Progenitor cell of endocrine pancreas (in vitro differentiated cells): ENCODE measurements around the gene MACROD2. TPM values are rescaled to one million over a fixed set of nuclear protein-coding genes. Genes with fewer than 3 reads are reported as not detected.

ENCODE experiments used
- DNase-seq: peaks from one replicate; pipeline ENCODE4 v3.0.0; 2021; ENCODE audit warnings: low spot score; ENCODE audit not compliant: unreplicated experiment
- H3K27ac Mint-ChIP-seq: 2 replicates; pipeline ENCODE4 v1.8.0; 2021; ENCODE audit warnings: mild to moderate bottlenecking, moderate library complexity, mixed read lengths
- H3K27me3 Mint-ChIP-seq: 2 replicates; pipeline ENCODE4 v1.8.0; 2021; ENCODE audit warnings: mixed read lengths
- H3K36me3 Mint-ChIP-seq: 2 replicates; pipeline ENCODE4 v1.8.0; 2022; ENCODE audit warnings: mixed read lengths; ENCODE audit not compliant: insufficient read depth
- H3K4me1 Mint-ChIP-seq: 2 replicates; pipeline ENCODE4 v1.8.0; 2021; ENCODE audit warnings: low read depth, mixed read lengths
- H3K4me3 Mint-ChIP-seq: 2 replicates; pipeline ENCODE4 v1.8.0; 2021; ENCODE audit warnings: low read depth, mild to moderate bottlenecking, moderate library complexity, mixed read lengths
- H3K9me3 Mint-ChIP-seq: 2 replicates; pipeline ENCODE4 v1.8.0; 2021; ENCODE audit warnings: low read depth, mixed read lengths
- CTCF ChIP-seq: fragments of 200-600 bp; sonication (generic); IDR thresholded peaks from one replicate; pipeline ENCODE4 v1.5.0; 2021; ENCODE audit warnings: antibody characterized with exemption, mild to moderate bottlenecking; ENCODE audit not compliant: unreplicated experiment
- total RNA-seq: library from RNA; stranded (reverse); gene quantifications from 2 replicates; pipeline ENCODE4 v1.2.1, GENCODE V29; 2021

Gene MACROD2
- total RNA-seq, 1 donor from 2014 or later: 7.6 TPM

GRCh38 chr20:16066571-16066970, 2071.3 kb downstream of the MACROD2 start:
- Mint-ChIP-seq H3K4me3 (no peak overlapping the region), H3K36me3 (no peaks in the 10 kb centered on the region), H3K27me3 (no peaks in the 10 kb centered on the region), H3K4me1 (peaks cover 16% of the 10 kb centered on the region), H3K27ac (no peak overlapping the region), H3K9me3 (peaks cover 10% of the 10 kb centered on the region)
- DNase-seq: no peak
- TF ChIP-seq CTCF: no peak

- H3K27ac Mint-ChIP-seq: no peak overlapping the region
- no peaks in the 10 kb centered on the region for H3K36me3 Mint-ChIP-seq
- H3K9me3 Mint-ChIP-seq: peaks cover 11% of the 10 kb centered on the region
- DNase-seq: no peak
- no peak for TF ChIP-seq CTCF
- peaks cover 14% of the 10 kb centered on the region for H3K4me1 Mint-ChIP-seq
- H3K4me3 Mint-ChIP-seq: no peak overlapping the region
- H3K27me3 Mint-ChIP-seq: no peaks in the 10 kb centered on the region
Measured at GRCh38 chr20:16069389-16070010, 2074.2 kb downstream of the MACROD2 start.

DNA sequence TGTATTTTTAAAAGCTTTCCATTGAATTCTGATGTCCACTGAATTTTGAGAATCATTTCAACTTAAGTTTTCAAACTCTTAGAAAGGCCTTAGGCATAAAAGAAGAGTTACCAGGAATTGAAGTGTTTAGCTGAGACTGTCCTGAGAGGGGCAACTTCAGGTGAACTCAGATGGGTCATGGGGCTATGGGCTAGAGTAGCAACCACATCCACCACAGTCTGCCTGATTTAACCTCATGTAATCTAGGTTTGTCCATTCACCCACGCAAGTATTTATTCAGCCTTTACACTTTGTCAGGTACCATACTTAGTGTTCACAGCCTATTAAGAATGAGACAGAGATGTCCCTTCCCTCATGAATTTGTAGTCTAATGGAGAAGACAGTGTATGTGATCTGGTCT, 2076.9 kb downstream of the MACROD2 start:
- Mint-ChIP-seq H3K27me3 (no peaks in the 10 kb centered on the region), H3K36me3 (no peaks in the 10 kb centered on the region), H3K4me3 (no peak overlapping the region), H3K9me3 (peaks cover 21% of the 10 kb centered on the region), H3K27ac (no peak overlapping the region), H3K4me1 (no peaks in the 10 kb centered on the region)
- no peak for TF ChIP-seq CTCF
- no peak for DNase-seq

- no peak overlapping the region for H3K27ac Mint-ChIP-seq
- no peaks in the 10 kb centered on the region for H3K36me3 Mint-ChIP-seq
- DNase-seq: no peak
- no peak overlapping the region for H3K4me3 Mint-ChIP-seq
- H3K9me3 Mint-ChIP-seq: peaks cover 10% of the 10 kb centered on the region
- H3K27me3 Mint-ChIP-seq: no peaks in the 10 kb centered on the region
- TF ChIP-seq CTCF: no peak
- H3K4me1 Mint-ChIP-seq: peaks cover 2% of the 10 kb centered on the region
Measured at GRCh38 chr20:16078172-16078898, 2083.0 kb downstream of the MACROD2 start.

DNA sequence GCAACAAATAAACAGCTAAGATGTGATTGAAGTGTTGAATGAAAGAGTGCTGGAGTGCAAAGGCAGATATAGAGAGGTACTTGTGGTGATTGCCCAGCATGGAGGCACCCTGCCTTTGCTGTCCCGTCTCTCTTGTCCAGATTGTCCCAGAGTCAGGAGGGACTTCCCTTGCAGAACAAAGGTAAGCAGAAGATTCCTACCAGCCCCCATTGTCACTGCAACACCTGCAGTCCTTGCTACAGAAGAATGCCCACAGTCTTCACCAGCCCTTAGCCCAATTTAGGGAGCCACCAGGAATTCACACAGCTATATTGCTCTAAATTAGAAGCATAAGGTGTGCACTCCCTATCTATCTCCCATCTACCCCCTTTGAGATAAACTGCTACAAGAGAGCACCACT, 2086.1 kb downstream of the MACROD2 start:
- Mint-ChIP-seq H3K4me1 (peaks cover 2% of the 10 kb centered on the region), H3K36me3 (no peaks in the 10 kb centered on the region), H3K9me3 (peaks cover 12% of the 10 kb centered on the region), H3K27me3 (no peaks in the 10 kb centered on the region), H3K27ac (no peak overlapping the region), H3K4me3 (no peak overlapping the region)
- DNase-seq: no peak
- no peak for TF ChIP-seq CTCF
